Stomach (tissue), 4 donors: ENCODE measurements around the gene MED12L.

Experiments used
- CTCF ChIP-seq, 7 experiments: fragments of 450-650 bp in 4 of 7; fragments of 200-600 bp in 3 of 7; sonication (generic) in 3 of 7; IDR thresholded peaks; one replicate each; pipeline ENCODE4 v1.5.1; 2016 to 2019; ENCODE audit warnings: antibody characterized with exemption in 7 of 7, control low read depth in 2 of 7, mild to moderate bottlenecking in 1 of 7
- POLR2A ChIP-seq, 4 donors: fragments of 450-650 bp; IDR thresholded peaks; one replicate each; pipeline ENCODE4 v1.6.1; 2016; ENCODE audit warnings: antibody characterized with exemption in 4 of 4, control low read depth in 2 of 4, mild to moderate bottlenecking in 1 of 4, moderate library complexity in 1 of 4
- POLR2AphosphoS5 ChIP-seq, 3 donors: sonication (generic); formaldehyde crosslinking; IDR thresholded peaks; one replicate each; pipeline ENCODE4 v1.6.1; 2016; ENCODE audit warnings: antibody characterized with exemption in 3 of 3

- TF ChIP-seq POLR2A (IDR thresholded peaks at IDR 0.05) (no peak), CTCF (IDR thresholded peaks at IDR 0.05) (no peak), POLR2AphosphoS5 (IDR thresholded peaks at IDR 0.05) (no peak)
These were observed 48.5 kb downstream of the MED12L start for GRCh38 chr3:151133917-151134450.
